H7 (cell line): Measurements from ENCODE around the gene TPM1. TPM values are rescaled to one million over a fixed set of nuclear protein-coding genes. Genes with fewer than 3 reads are reported as not detected.
A peak's percentile ranks its signal among the peaks of the same experiment; 100 is the strongest.

Experiments used
- DNase-seq: peaks from one replicate; pipeline ENCODE4 v3.0.0; 2012
- H3K27me3 ChIP-seq: 2 replicates; pipeline ENCODE4 v1.6.0; 2011; ENCODE audit warnings: mild to moderate bottlenecking, low read length; ENCODE audit not compliant: control insufficient read depth, insufficient read depth
- H3K36me3 ChIP-seq: replicated peaks from 2 replicates; pipeline ENCODE4 v1.5.1; 2011; ENCODE audit warnings: low read length; ENCODE audit not compliant: control insufficient read depth, insufficient read depth
- H3K4me3 ChIP-seq: 2 replicates; pipeline ENCODE4 v1.5.1; 2011; ENCODE audit warnings: low read depth, mild to moderate bottlenecking, control low read depth, low read length, moderate library complexity; ENCODE audit not compliant: insufficient read depth
- total RNA-seq: library from RNA; depleted of rRNA; stranded (reverse); fragments of >200 nt; shearing (Covaris generic); gene quantifications from 2 replicates; pipeline ENCODE4 v1.2.3, GENCODE V29; 2014

TPM1 gene
- total RNA-seq, 1 experiment from 2014 or later, result 292 TPM

DNA sequence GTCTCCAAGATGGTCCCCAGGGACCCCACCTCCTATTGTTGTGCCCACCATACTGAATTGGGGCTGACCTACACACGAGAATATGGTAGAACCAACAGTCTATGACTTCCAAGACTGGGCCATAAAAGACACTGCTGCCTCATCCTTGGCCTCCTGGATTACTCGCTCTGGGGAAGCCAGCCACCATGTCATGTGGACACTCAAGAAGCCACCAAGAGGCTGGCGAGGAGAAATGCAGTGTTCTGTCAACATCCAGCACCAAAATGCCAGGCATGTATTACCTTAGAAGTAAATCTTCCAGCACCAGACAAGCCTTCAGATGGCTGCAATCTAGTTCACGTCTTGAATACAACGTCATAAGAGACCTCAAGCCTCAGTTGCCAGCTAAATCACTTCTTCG, 17.1 kb upstream of the TPM1 start:
- Histone ChIP-seq H3K4me3 (no peak overlapping the region), H3K27me3 (no peaks in the 10 kb centered on the region), H3K36me3 (no peaks in the 10 kb centered on the region)
- no peak for DNase-seq

DNA sequence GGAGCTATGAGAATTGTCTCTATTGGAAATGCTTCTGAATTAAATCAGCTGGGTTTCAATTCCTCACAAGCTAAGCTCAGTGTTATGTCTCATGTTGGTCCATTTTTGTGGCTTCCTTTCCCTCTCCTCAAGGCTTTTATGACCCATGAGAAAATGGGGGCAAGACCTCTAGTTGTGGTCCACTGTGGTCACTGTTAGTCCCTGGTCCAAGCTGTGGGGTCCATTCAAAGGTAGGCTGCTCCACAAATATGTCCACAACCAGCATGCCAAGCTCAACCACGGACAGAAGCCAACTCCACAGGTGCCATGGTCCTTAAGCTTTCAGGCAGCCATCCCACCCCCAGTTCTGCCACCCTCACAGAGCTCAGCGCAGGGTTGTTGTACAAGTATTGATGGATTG, 14.9 kb upstream of the TPM1 start:
- DNase-seq, result no peak
- no peaks in the 10 kb centered on the region for H3K36me3 ChIP-seq
- no peak overlapping the region for H3K4me3 ChIP-seq
- no peaks in the 10 kb centered on the region for H3K27me3 ChIP-seq

DNA sequence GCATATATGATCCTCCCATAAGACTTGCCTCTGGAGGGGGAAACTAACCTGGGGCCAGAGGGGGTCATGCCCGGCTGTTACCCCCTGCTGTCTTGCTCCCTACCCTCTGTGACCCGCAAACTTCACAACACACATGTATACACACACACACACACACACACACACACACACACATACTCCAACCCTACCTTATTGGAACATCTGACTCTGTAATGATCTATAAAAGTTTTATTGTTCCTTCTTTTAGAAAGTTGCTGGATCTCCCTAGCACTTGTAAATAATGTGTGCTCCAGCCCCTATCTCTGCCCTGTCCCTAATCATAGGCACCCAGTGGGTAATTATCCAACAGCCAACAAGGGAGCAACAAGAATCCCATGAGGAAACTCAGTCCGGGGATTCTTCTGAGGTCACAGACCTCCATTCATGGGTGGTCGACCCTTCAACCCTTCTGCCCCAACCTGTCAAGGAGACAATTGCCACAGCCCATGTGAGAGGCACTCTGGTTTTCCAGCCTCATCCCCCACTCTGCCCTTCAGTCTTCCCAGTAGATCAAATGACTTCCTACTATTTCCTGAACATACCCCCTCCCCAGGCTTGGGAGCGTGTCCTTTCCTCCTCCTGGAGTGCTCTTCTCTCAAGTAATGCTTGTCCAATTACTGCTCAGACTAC, 14.0 kb upstream of the TPM1 start:
- no peaks in the 10 kb centered on the region for H3K36me3 ChIP-seq
- H3K4me3 ChIP-seq, result no peak overlapping the region
- no peaks in the 10 kb centered on the region for H3K27me3 ChIP-seq
- no peak for DNase-seq

DNA sequence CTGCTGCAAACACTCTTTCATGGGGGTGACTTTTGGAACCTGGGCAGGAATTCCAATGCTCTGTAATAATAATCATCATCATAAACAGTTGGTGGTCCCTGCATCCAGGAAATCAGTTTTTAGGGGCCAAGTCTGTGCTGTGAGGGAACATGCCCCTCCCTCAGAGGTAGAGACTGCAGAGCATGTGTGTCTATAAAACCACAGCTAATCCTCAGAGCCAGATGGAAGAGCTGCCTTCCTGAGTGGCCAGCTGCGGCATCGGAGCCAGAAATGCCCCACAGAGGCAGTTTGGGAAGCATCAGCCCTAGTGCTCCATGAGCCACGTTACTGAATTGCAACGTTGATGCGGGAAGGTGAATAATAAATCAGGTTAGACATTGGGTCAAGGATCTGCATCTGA, 12.9 kb upstream of the TPM1 start:
- H3K27me3 ChIP-seq, result no peaks in the 10 kb centered on the region
- H3K4me3 ChIP-seq, result no peak overlapping the region
- H3K36me3 ChIP-seq, result no peaks in the 10 kb centered on the region
- DNase-seq, result no peak

DNA sequence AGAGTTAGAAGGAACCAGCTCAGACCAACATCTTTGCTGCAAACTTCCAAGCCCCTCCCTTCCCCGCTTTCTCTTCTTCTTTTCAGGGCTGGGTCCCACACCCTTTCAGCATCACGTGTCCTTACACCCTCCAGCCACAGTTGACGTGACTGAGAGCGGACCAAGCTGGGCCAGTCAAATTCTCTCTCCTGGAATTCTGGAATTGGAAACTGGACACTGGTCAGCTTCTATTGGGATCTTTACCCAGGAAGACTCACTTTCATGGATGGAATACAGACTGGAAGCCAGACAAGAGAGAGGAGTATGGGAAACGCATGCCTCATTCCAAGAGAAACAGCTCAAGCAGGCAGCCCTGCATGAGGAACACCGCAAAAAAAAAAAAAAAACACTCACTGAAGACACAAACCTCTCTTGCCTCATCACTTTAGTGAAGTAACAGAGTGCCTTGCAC, 12.4 kb upstream of the TPM1 start:
- H3K27me3 ChIP-seq, result no peaks in the 10 kb centered on the region
- no peak for DNase-seq
- H3K4me3 ChIP-seq, result no peak overlapping the region
- H3K36me3 ChIP-seq, result no peaks in the 10 kb centered on the region

DNA sequence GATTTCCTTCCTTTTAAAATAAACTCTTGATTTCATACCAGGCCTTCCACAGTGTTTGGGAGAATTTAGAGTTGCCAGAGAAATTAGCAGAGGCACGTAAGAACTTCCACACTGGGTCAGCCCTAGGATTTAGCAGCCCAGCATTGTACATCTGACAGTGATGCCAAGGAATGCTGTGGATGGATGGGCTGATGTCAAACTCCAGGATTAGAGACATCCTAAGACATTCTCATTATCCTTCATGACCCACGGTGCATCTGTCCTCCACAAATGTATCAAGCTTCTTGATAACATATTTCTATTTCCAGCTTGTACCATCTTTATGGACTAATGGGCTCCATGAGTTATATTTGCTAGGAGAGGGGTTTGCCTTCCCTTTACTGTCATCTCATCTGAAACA, 8.0 kb upstream of the TPM1 start:
- DNase-seq, result no peak
- no peaks in the 10 kb centered on the region for H3K36me3 ChIP-seq
- no peaks in the 10 kb centered on the region for H3K27me3 ChIP-seq
- H3K4me3 ChIP-seq, result no peak overlapping the region

DNA sequence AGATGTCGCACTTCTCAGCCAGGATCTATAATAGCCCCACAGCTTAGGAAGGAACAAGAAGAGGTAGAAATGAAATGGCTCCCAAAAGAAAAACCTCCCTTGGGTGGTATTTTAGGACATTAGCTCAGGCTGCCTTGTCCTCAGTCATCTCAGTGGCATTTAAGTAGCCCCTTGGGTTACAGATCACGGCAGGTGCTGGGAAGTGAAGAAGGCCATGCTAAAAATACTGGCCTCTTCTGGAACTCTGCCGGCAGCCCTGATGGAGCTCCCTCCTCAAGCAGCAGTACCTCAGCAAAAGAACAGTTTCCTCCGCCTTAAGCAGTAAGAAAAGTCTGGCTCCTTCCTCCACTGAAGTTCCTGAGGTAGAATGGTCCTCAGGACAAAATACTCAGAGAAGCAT, 7.3 kb upstream of the TPM1 start:
- Histone ChIP-seq H3K4me3 (no peak overlapping the region), H3K36me3 (no peaks in the 10 kb centered on the region), H3K27me3 (no peaks in the 10 kb centered on the region)
- no peak for DNase-seq

DNA sequence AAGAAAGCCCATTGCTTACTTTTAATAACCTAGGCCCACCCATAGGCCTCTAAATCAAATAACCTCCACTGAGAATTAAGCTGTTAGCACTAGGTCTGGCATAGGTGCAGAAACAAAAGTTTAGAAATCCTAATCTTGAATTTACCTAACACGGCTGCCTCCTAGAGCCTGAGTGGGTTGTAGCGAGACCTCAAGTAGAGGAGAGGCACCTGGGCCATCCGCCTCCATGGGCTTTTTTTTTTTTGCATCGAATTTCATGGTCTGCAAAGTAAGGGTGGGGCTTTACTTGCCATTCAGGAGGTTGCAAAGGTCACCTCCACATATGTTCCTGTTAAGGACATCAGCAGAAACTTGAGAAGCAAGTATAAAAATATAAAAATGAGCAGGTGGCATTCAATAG, 6.6 kb upstream of the TPM1 start:
- no peak for DNase-seq
- Histone ChIP-seq H3K36me3 (no peaks in the 10 kb centered on the region), H3K4me3 (no peak overlapping the region), H3K27me3 (no peaks in the 10 kb centered on the region)

DNA sequence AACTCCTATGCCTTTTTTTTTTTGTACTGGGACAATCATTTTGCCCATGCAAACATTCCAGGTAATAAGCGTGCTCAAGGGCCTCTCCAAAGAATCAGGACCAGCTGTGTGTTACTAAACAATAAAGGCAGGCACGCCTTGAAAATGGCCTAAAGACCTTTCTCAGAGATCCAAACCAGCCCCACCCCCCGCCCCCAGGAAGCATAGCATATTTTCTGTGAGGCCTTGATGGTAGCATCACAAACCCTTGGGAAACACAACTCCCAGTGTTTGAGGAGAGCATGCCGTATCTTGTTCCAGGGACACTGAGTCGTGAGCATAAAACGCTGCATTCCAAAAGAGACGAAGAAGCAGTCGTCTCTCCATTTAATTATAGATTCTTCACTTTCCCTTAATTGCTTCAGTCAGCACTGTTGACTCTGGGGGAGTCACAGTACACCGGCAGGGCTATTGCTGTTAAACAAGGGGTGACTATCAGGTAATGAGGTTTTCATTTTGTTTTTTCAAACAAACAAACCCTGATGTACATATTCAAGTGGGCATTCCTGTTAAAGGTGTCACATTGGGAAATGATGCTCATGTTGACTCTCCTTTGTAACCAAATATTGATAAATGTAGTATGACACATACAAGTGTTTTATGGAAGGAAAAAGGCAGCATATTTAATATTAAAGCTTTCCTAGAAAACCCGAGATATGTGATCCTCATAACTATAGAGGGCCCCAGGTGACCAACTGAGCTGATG, 4.4 kb upstream of the TPM1 start:
- H3K36me3 ChIP-seq, result no peaks in the 10 kb centered on the region
- no peak for DNase-seq
- H3K27me3 ChIP-seq, result no peaks in the 10 kb centered on the region
- no peak overlapping the region for H3K4me3 ChIP-seq

DNA sequence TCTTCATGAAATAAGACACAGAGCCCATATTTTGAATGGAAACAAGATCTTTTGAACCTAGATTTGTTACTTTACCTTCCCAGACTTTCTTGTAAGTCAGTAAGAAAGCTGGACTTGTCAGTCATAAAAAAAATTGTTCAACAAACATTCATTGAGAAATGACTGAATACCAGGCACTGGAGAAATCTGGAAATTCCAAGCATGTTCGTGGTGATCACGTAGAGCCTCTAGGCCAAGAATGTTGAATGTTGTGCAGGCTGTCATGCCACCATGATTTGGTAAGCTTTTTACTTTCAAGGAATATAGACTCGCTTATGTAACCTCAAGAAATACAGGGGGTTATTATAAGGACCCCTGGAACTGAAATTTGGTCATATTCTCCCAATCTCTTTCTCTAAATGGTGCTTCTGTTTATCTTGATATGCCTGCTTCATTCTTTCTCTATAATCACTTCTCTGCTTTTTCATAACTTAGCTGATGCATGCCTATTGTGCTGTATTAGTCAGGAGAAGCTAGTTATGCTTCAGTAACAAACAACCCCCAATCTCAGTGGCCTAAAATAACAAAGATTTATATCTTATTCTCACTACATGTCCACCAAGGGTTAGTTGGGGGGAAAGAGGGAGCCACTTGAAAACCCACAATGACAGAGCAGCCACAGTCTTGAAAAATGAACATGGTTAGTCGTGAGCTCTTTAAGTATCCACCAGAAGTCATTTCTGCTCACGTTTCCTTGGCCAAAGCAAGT, 3.4 kb upstream of the TPM1 start:
- no peak for DNase-seq
- H3K27me3 ChIP-seq, result no peaks in the 10 kb centered on the region
- H3K4me3 ChIP-seq, result no peak overlapping the region
- peaks cover 5% of the 10 kb centered on the region for H3K36me3 ChIP-seq

DNA sequence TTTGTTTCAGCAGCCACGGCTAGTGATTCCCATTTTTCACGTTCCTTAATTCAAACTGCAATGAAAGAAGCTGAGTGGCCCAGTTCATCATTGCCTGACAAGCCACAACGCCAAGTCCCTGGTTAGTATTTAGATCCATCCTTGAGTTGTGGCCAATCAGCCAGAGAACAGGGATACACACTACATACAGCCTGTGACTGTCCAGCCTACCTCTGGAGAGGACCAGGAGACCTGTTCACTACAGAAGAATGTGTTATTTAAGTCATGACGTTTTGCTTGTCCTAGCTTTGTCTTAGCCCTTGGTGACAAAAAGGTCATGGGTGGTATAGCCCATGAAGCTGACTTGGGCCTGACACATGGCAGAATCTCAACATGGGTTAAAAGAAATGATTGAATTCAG, 2.7 kb upstream of the TPM1 start:
- DNase-seq, result no peak
- Histone ChIP-seq H3K4me3 (no peak overlapping the region), H3K36me3 (peaks cover 11% of the 10 kb centered on the region), H3K27me3 (no peaks in the 10 kb centered on the region)

DNA sequence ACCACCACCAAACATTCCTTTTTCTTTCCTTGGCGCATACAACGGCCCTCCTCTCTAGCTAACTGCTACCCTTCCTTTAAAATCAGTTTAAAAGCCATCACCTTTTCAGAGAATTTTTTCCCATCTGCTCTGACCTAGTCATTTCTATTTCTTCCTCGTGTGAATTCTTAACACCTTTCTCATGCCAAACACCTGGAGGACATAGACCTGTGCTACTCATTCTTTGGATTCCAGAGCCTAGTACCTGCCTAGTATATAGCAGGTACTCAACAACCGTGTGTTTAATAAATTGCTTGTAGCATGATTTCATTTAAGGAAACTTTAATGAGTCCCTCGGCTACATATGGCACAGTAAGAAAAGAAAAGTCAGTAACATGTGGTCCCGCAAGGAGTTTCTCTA, 2.0 kb upstream of the TPM1 start:
- Histone ChIP-seq H3K36me3 (peaks cover 15% of the 10 kb centered on the region), H3K4me3 (no peak overlapping the region), H3K27me3 (no peaks in the 10 kb centered on the region)
- DNase-seq, result no peak

DNA sequence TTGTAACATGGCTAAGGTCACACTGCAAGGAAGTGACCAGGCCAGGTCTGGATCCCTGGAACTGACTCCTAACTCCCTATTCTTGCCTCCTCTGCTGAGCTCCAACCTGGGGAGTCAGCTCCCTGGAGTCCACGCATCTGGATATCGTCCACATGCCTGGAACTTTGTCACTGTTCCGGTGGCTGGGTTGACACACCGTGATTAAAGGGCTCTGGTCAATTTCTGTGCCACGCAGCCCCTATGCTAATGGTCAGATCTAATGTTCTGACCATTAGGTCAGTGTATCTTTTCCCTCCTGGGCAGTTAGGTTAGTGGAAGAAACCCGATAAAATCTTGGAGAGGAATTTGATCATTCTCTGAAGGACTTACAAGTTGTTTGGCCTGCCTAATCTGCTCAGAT, 1.6 kb upstream of the TPM1 start:
- H3K4me3 ChIP-seq, result no peak overlapping the region
- no peaks in the 10 kb centered on the region for H3K27me3 ChIP-seq
- DNase-seq, result no peak
- H3K36me3 ChIP-seq, result peaks cover 15% of the 10 kb centered on the region

DNA sequence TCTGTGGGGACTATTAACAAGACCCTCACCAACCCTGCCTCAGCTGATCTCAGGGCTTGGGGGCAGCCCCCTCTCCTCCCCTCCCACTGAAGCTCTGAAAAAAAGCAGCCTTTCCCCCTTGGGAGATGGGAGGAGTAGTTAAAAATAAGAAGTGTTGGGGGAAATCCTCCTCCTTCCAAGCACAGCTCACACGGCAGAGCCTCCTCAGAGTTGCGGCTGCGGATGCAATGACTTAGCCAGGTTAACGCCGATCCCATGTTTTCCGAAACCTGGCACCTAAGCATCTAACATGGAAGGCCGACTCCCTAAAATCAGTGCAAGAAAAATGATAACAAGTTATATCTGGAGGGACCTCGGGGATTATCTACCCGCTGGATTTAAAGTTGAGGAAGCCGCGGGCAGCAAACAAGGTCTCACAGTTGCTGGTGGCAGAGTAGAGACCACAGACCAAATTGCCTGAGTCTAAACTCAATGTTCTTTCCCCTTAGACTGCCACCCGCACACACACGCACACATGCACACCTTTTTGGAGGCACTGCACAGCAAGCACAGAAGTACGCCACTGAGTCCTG, 1.1 kb upstream of the TPM1 start:
- Histone ChIP-seq H3K4me3 (peak overlapping the region; percentile 59), H3K27me3 (no peaks in the 10 kb centered on the region), H3K36me3 (peaks cover 17% of the 10 kb centered on the region)
- DNase-seq, result peak; percentile 41

DNA sequence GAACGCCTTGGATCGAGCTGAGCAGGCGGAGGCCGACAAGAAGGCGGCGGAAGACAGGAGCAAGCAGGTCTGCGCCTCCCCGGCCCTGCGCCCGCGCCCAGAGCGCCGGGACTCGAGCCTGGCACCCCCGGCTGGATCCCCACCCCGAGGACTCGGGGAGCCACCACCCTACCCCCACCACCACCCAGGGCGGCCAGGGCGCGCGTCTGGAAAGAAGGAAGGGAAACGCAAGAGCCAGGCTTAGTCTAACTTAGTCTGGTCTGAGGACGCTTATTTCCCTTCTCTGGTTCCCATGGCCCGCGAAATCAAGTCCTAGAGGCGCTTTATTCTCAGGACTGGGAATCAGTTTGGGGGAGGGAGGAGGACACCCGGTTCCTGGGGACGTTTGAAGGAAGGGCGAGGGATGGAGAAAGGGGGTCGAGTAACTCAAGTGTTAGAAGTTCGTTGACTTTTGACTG, 359 bp downstream of the TPM1 start:
- Histone ChIP-seq H3K4me3 (peak overlapping the region; percentile 59), H3K36me3 (peaks cover 22% of the 10 kb centered on the region), H3K27me3 (no peaks in the 10 kb centered on the region)
- no peak for DNase-seq
